Psoas muscle (tissue), 8 donors: ENCODE results near the gene ZNF648. TPM values are rescaled to one million over a fixed set of nuclear protein-coding genes. Genes with fewer than 3 reads are reported as not detected.

Source experiments
- ATAC-seq, 4 donors: fragments of 200-7000 bp; cut with Tn5 transposase; one replicate each; pipeline ENCODE4 v1.9.1; 2020; ENCODE audit warnings: moderate library complexity in 3 of 4, mild to moderate bottlenecking in 2 of 4
- DNase-seq, 2 donors: peaks; one replicate each; pipeline ENCODE4 v3.0.0-alpha.2; 2020
- H3K27ac ChIP-seq: fragments of 200-600 bp; one replicate; pipeline ENCODE4 v1.8.0; 2022
- H3K27me3 ChIP-seq, 3 donors: fragments of 200-600 bp in 1 of 3; one replicate each; pipeline versions ENCODE4 v1.6.1 to v1.8.0; 2013 to 2022; ENCODE audit warnings: low read length in 2 of 3, mild to moderate bottlenecking in 2 of 3, moderate library complexity in 1 of 3; ENCODE audit not compliant: insufficient read depth in 3 of 3
- H3K36me3 ChIP-seq, 2 donors: fragments of 200-600 bp in 1 of 2; one replicate each; pipeline versions ENCODE4 v1.6.1 to v1.8.0; 2013 to 2022; ENCODE audit warnings: low read depth in 1 of 2, mild to moderate bottlenecking in 1 of 2, moderate library complexity in 1 of 2; ENCODE audit not compliant: insufficient read depth in 1 of 2
- H3K4me1 ChIP-seq: fragments of 200-600 bp; one replicate; pipeline ENCODE4 v1.8.0; 2022
- H3K4me3 ChIP-seq: fragments of 200-600 bp; one replicate; pipeline ENCODE4 v1.8.0; 2022; ENCODE audit warnings: mild to moderate bottlenecking
- H3K9me3 ChIP-seq: fragments of 200-600 bp; one replicate; pipeline ENCODE4 v1.8.0; 2022
- WGBS, 3 donors: extraction: QIAGEN DNeasy Blood & Tissue Kit; methylation state at CpG; one replicate each; pipeline versions ENCODE4 v1.1.6 to v1.1.7; 2013; 5-methylcytosine and 5-hydroxymethylcytosine counted together
- intact Hi-C, 2 donors: fragments of 100-400 bp; cut with DNase I; formaldehyde crosslinking; loops; one replicate each; pipeline versions ENCODE4 v1.11.0 to v1.14.2; 2022
- long read RNA-seq, 2 donors: library from polyadenylated mRNA; unstranded; transcript quantifications; one replicate each; pipeline ENCODE4 v2.0.0, GENCODE V29; 2021
- polyA plus RNA-seq, 3 donors: library from polyadenylated mRNA; stranded (reverse); fragments of 200-250 nt; gene quantifications; one replicate each; pipeline ENCODE4 v1.2.3, GENCODE V29; 2013
- total RNA-seq, 4 donors: library from RNA; stranded (reverse); fragmentation: NEBNext Ultra II Directional in 2 of 4; extraction: Animal tissue kit (Norgen Biotek cat#: 25700) in 2 of 4; gene quantifications; one replicate each; pipeline versions ENCODE4 v1.2.1 to v1.2.4, GENCODE V29; 2021 to 2023
- TF ChIP-seq, protein P1 (sequence below): fragments of 200-600 bp; IDR thresholded peaks from one replicate; pipeline ENCODE4 v1.8.0; 2022; ENCODE audit warnings: antibody characterized with exemption
- donor health status: healthy with polysubstance abuse.
- donor health status: DM: no; HTN: no; CAD: no; lungs with moderate emphysema.
- donor health status: Bipolar disorder and iron deficiency.
- donor health status: healthy.
- donor health status: DM: yes; HTN: yes; CAD: no.
- donor health status: DM: no; HTN: no; CAD: no.
- donor health status: DM: no; HTN: no; CAD: no.
- donor health status: DM: yes; HTN: yes; CAD: no.

Gene ZNF648, protein sequence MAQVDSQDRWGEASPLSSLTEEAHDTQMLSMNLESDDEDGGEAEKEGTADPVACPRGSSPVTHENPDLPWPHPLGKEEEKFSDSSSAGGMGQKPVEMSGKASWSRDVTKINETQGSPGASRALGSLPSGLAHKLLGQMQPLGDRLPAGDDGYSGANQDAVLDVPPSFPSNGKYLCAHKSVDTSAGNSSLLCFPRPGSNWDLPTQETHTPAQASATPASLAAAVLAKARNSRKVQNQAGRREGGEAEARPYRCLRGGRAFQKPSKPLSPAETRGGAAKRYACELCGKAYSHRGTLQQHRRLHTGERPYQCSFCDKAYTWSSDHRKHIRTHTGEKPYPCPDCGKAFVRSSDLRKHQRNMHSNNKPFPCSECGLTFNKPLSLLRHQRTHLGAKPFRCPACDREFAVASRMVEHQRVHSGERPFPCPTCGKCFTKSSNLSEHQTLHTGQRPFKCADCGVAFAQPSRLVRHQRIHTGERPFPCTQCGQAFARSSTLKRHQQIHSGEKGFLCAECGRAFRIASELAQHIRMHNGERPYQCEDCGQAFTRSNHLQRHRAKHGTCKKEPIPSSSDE
- total RNA-seq (under 1 TPM in 1 of 4 donors, not detected in 3; 0.06 TPM), polyA plus RNA-seq (under 1 TPM in 2 of 3 donors, not detected in 1; 0.01 TPM)
- long read RNA-seq, donor 1 = 0 reads
- long read RNA-seq, donor 2 = 0 reads

DNA sequence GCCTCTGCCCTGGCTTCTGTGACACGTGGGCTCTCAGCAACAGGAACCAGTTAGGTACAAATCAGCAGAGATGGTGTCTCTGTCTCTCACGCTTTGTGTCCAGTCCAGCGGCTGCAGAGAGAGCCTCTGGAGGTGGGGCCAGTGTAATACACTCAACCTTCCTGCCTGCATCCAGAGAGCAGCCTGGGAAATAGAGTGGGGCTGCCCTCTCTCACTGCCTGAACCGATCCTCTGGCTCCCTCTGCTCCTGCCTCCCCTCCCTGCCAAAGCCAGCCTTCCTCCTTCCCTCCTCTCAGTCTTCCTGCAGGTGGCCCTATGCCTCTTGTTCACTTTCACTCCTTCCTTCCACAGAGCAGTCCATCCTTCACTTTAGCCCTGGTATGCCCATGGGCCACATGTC lies at the start of gene ZNF648:
TSS of gene ZNF648 (minus strand) at position 119 of the 400 bp plus-strand sequence. CDS start 3,702 bp downstream, outside the sequence.
- 43 to 50% (median 44%) methylated on average over 4 of the region's 4 CpGs for WGBS, 3 donors
- no peak within 1 kb of the TSS for H3K4me3 ChIP-seq
- intact Hi-C loops = loop anchor here in 1 of 2 donors (10.0 kb wide), 1 partner anchor 587 kb away; no protein-coding TSS in a partner anchor

DNA sequence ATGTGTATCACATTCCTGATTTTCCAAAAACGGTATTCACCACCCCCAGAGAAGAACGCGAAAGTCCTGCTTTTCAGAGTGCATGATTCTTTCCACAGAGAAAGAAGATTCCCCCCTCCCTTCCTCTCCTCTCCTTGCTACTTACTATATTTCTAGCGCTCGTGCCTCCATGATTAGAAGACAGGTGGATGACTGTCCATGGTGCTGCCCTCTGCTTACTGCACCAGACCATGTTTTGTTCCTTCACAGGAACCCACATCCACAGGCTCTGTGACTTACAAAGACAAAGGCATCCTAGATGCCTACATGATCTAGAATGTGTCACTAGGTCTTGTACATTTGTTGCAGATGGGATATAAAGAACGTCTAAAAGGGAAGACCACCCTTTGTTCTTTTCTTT lies 49.1 kb upstream of the ZNF648 start:
- ATAC-seq (no peak), DNase-seq (no peak)
- H3K9me3 ChIP-seq = no peaks in the 10 kb centered on the region
- H3K36me3 ChIP-seq = no peaks in the 10 kb centered on the region
- intact Hi-C loops = no loop called here
- TF ChIP-seq, protein P1, sequence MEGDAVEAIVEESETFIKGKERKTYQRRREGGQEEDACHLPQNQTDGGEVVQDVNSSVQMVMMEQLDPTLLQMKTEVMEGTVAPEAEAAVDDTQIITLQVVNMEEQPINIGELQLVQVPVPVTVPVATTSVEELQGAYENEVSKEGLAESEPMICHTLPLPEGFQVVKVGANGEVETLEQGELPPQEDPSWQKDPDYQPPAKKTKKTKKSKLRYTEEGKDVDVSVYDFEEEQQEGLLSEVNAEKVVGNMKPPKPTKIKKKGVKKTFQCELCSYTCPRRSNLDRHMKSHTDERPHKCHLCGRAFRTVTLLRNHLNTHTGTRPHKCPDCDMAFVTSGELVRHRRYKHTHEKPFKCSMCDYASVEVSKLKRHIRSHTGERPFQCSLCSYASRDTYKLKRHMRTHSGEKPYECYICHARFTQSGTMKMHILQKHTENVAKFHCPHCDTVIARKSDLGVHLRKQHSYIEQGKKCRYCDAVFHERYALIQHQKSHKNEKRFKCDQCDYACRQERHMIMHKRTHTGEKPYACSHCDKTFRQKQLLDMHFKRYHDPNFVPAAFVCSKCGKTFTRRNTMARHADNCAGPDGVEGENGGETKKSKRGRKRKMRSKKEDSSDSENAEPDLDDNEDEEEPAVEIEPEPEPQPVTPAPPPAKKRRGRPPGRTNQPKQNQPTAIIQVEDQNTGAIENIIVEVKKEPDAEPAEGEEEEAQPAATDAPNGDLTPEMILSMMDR = no peak
- no peaks in the 10 kb centered on the region for H3K4me1 ChIP-seq
- no peaks in the 10 kb centered on the region for H3K27me3 ChIP-seq
- no peak overlapping the region for H3K4me3 ChIP-seq
- WGBS, 3 donors = 74 to 84% (median 83%) methylated on average over 6 of the region's 6 CpGs
- no peak overlapping the region for H3K27ac ChIP-seq

More for the DNA sequence above, at the start of gene ZNF648:
- TF ChIP-seq, protein P1 = no peak
- no peak for ATAC-seq
- Histone ChIP-seq H3K4me1 (no peaks in the 10 kb centered on the region), H3K36me3 (no peaks in the 10 kb centered on the region), H3K27ac (no peak within 1 kb of the TSS), H3K27me3 (peaks cover 0 to 5% (median 0%) of the 10 kb centered on the region in 3 donors), H3K9me3 (peaks cover 6% of the 10 kb centered on the region)
- no peak for DNase-seq

- Histone ChIP-seq H3K27ac (no peak overlapping the region), H3K4me1 (no peaks in the 10 kb centered on the region), H3K27me3 (no peaks in the 10 kb centered on the region), H3K4me3 (no peak overlapping the region), H3K36me3 (no peaks in the 10 kb centered on the region), H3K9me3 (no peaks in the 10 kb centered on the region)
- TF ChIP-seq, protein P1 = no peak
- peak in 1 of 4 donors; percentile 52 for ATAC-seq
- intact Hi-C loops = no loop called here
- WGBS, 3 donors = 54 to 93% (median 62%) methylated on average over 3 of the region's 3 CpGs
- DNase-seq = no peak
Measured at GRCh38 chr1:182109771-182110170, 48.3 kb upstream of the ZNF648 start.

- H3K36me3 ChIP-seq = no peaks in the 10 kb centered on the region
- H3K27me3 ChIP-seq = no peaks in the 10 kb centered on the region
- no peak for DNase-seq
- no peak overlapping the region for H3K27ac ChIP-seq
- no peaks in the 10 kb centered on the region for H3K4me1 ChIP-seq
- TF ChIP-seq, protein P1 = no peak
- no peak for ATAC-seq
- no peaks in the 10 kb centered on the region for H3K9me3 ChIP-seq
- WGBS, 3 donors = 79 to 98% (median 94%) methylated on average over 2 of the region's 2 CpGs
- intact Hi-C loops = no loop called here
- H3K4me3 ChIP-seq = no peak overlapping the region
Measured at GRCh38 chr1:182107209-182107608, 45.7 kb upstream of the ZNF648 start.
